Measurements from ENCODE around the gene TMCC1. TPM values are rescaled to one million over a fixed set of nuclear protein-coding genes. Genes with fewer than 3 reads are reported as not detected.

TMCC1 gene
- total RNA-seq, 1 experiment from 2014 or later, result 6.2 TPM

DNA sequence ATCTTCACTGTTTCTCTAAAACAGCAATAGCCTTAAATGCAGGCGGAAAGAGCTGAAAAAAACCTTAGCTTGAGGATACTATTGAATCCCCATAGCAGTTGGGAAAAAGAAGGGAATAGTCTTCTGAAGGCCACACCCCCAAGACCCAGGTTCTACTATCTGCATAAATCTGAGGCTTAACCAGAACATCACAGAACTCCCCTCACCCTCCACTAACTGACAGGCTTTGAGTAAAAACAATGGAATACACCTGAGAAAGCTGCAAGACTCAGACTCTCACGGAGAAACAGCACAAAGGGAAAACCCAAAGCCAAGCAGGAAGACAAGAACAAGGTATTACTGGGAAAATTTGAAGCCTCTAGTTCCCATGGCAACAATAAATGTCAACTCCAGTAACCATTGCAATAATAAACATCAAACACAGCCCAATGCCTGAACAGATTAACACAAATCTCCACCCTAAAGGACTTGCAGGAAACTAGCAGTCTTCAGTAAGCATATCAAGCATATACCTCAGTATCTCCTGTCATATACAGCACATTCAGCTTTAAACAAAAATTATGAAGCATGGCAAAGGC lies 56.4 kb downstream of the TMCC1 start:
- CTCF ChIA-PET, result no interaction called here

DNA sequence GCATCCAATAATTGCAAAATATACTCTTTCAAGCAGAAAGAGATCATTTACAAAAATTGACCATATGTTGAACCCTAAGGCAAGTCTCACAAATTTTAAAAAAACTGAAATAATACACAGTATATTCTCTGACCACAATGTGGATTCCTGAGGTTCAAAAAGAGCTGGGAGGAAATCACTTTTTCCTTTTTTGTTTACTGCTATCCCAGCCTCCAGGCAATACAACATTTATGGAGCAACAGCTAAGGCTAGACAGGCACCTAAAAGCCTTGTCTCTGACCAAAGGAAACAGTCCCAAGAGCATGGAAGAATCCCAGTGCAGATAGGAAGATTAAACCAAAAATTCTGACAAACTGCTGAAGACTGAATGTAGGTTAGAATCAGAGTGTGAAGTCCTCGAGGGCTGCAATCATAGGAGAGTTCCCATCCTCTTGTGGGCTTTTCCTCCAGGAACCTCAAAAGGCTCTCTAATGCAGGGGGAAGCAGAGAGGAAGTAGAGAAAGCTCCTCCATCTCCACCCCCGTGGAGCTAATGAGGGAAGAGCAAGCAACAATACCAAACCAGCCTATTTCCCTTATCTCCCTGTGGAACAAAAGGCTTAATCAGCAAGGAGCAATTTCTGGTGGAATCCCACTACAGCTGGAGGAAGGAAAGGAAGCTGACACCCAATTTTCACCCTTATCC lies 57.0 kb downstream of the TMCC1 start:
- H3F3A ChIP-seq (ENCODE audit: low read length, unreplicated experiment), result no peaks in the 10 kb centered on the region
- CTCF ChIA-PET, result no interaction called here
- BruUV-seq (replicated peaks), result no TSS peak
- H3K27ac ChIP-seq (ENCODE audit: low read length), result no peak overlapping the region
- H3K9me2 ChIP-seq (replicated peaks; ENCODE audit: low read length), result no peaks in the 10 kb centered on the region
- no peaks in the 10 kb centered on the region for H3K27me3 ChIP-seq (ENCODE audit: low read length)
- ATAC-seq (no peak), DNase-seq (no peak)
- no peaks in the 10 kb centered on the region for H4K20me1 ChIP-seq (ENCODE audit: low read length)
- H3K79me2 ChIP-seq (ENCODE audit: low read length), result no peaks in the 10 kb centered on the region
- TF ChIP-seq EZH2 (IDR thresholded peaks at IDR 0.05; ENCODE audit: low read length, unreplicated experiment) (no peak), EZH2phosphoT487 (IDR thresholded peaks at IDR 0.05; ENCODE audit: borderline replicate concordance, low read length) (no peak)
- TF ChIP-seq, protein P1, sequence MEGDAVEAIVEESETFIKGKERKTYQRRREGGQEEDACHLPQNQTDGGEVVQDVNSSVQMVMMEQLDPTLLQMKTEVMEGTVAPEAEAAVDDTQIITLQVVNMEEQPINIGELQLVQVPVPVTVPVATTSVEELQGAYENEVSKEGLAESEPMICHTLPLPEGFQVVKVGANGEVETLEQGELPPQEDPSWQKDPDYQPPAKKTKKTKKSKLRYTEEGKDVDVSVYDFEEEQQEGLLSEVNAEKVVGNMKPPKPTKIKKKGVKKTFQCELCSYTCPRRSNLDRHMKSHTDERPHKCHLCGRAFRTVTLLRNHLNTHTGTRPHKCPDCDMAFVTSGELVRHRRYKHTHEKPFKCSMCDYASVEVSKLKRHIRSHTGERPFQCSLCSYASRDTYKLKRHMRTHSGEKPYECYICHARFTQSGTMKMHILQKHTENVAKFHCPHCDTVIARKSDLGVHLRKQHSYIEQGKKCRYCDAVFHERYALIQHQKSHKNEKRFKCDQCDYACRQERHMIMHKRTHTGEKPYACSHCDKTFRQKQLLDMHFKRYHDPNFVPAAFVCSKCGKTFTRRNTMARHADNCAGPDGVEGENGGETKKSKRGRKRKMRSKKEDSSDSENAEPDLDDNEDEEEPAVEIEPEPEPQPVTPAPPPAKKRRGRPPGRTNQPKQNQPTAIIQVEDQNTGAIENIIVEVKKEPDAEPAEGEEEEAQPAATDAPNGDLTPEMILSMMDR (conservative IDR thresholded peaks at IDR 0.05; ENCODE audit: low read depth, low read length), result no peak
- no peak overlapping the region for H2AFZ ChIP-seq (ENCODE audit: low read length)
- POLR2A ChIA-PET (ENCODE audit: unreplicated experiment), result no interaction called here
- H3K4me1 ChIP-seq (ENCODE audit: insufficient read depth, low read length), result peaks cover 7% of the 10 kb centered on the region
- H3K9me3 ChIP-seq (ENCODE audit: low read length), result no peaks in the 10 kb centered on the region
- intact Hi-C loops (cut with micrococcal nuclease), result no loop called here
- H3K36me3 ChIP-seq (ENCODE audit: low read depth, low read length), result no peaks in the 10 kb centered on the region
- H3K4me3 ChIP-seq (ENCODE audit: low read length), result no peak overlapping the region
- H3K9ac ChIP-seq (ENCODE audit: low read length), result no peak overlapping the region
- no peak overlapping the region for H3K4me2 ChIP-seq (ENCODE audit: low read length)

More for the DNA sequence above, 56.4 kb downstream of the TMCC1 start:
- Histone ChIP-seq H3K36me3 (ENCODE audit: low read depth, low read length) (no peaks in the 10 kb centered on the region), H2AFZ (ENCODE audit: low read length) (no peak overlapping the region), H3K27ac (ENCODE audit: low read length) (no peak overlapping the region), H3K79me2 (ENCODE audit: low read length) (no peaks in the 10 kb centered on the region), H3K9me3 (ENCODE audit: low read length) (no peaks in the 10 kb centered on the region), H3K27me3 (ENCODE audit: low read length) (no peaks in the 10 kb centered on the region), H3K9ac (ENCODE audit: low read length) (no peak overlapping the region), H3F3A (ENCODE audit: low read length, unreplicated experiment) (no peaks in the 10 kb centered on the region), H3K4me3 (ENCODE audit: low read length) (no peak overlapping the region), H3K4me2 (ENCODE audit: low read length) (no peak overlapping the region), H3K4me1 (ENCODE audit: insufficient read depth, low read length) (peaks cover 2% of the 10 kb centered on the region), H4K20me1 (ENCODE audit: low read length) (no peaks in the 10 kb centered on the region), H3K9me2 (replicated peaks; ENCODE audit: low read length) (no peaks in the 10 kb centered on the region)
- TF ChIP-seq EZH2phosphoT487 (IDR thresholded peaks at IDR 0.05; ENCODE audit: borderline replicate concordance, low read length) (no peak), EZH2 (IDR thresholded peaks at IDR 0.05; ENCODE audit: low read length, unreplicated experiment) (no peak)
- TF ChIP-seq, protein P1 (conservative IDR thresholded peaks at IDR 0.05; ENCODE audit: low read depth, low read length), result no peak
- DNase-seq (no peak), ATAC-seq (no peak)
- intact Hi-C loops (cut with micrococcal nuclease), result no loop called here
- BruUV-seq (replicated peaks), result no TSS peak
- POLR2A ChIA-PET (ENCODE audit: unreplicated experiment), result no interaction called here

GRCh38 chr3:129835198-129835597 lies 58.3 kb downstream of the TMCC1 start:
- Histone ChIP-seq H3F3A (ENCODE audit: low read length, unreplicated experiment) (no peaks in the 10 kb centered on the region), H3K27me3 (ENCODE audit: low read length) (no peaks in the 10 kb centered on the region), H3K9me3 (ENCODE audit: low read length) (no peaks in the 10 kb centered on the region), H3K79me2 (ENCODE audit: low read length) (no peaks in the 10 kb centered on the region), H3K9ac (ENCODE audit: low read length) (no peak overlapping the region), H3K9me2 (replicated peaks; ENCODE audit: low read length) (no peaks in the 10 kb centered on the region), H3K4me1 (ENCODE audit: insufficient read depth, low read length) (peaks cover 9% of the 10 kb centered on the region), H3K36me3 (ENCODE audit: low read depth, low read length) (no peaks in the 10 kb centered on the region), H3K4me2 (ENCODE audit: low read length) (no peak overlapping the region), H3K27ac (ENCODE audit: low read length) (no peak overlapping the region), H3K4me3 (ENCODE audit: low read length) (no peak overlapping the region), H2AFZ (ENCODE audit: low read length) (no peak overlapping the region), H4K20me1 (ENCODE audit: low read length) (no peaks in the 10 kb centered on the region)
- ChIA-PET CTCF (no interaction called here), POLR2A (ENCODE audit: unreplicated experiment) (no interaction called here)
- intact Hi-C loops (cut with micrococcal nuclease), result no loop called here
- no peak for DNase-seq
- BruUV-seq (replicated peaks), result no TSS peak
- TF ChIP-seq EZH2phosphoT487 (IDR thresholded peaks at IDR 0.05; ENCODE audit: borderline replicate concordance, low read length) (no peak), EZH2 (IDR thresholded peaks at IDR 0.05; ENCODE audit: low read length, unreplicated experiment) (no peak)
- TF ChIP-seq, protein P1 (conservative IDR thresholded peaks at IDR 0.05; ENCODE audit: low read depth, low read length), result no peak
- no peak for ATAC-seq
